SJSA1 (cell line): Measurements from ENCODE around the gene ST14. TPM values are rescaled to one million over a fixed set of nuclear protein-coding genes. Genes with fewer than 3 reads are reported as not detected.

Experiments
- DNase-seq, 2 experiments: peaks; one replicate each; pipeline ENCODE4 v3.0.0-alpha.2; 2015 to 2020; ENCODE audit warnings: low spot score in 2 of 2, low read depth in 1 of 2
- H3K27ac ChIP-seq: fragments of 250-450 bp; sonication (Bioruptor Pico); 2 replicates; pipeline ENCODE4 v1.5.1; 2020; ENCODE audit warnings: mild to moderate bottlenecking, moderate library complexity
- H3K27me3 ChIP-seq: fragments of 250-450 bp; sonication (Bioruptor Pico); replicated peaks from 2 replicates; pipeline ENCODE4 v1.5.1; 2020; ENCODE audit warnings: mild to moderate bottlenecking, moderate library complexity
- H3K36me3 ChIP-seq: fragments of 250-450 bp; sonication (Bioruptor Pico); 2 replicates; pipeline ENCODE4 v1.5.1; 2020; ENCODE audit warnings: mild to moderate bottlenecking
- H3K4me1 ChIP-seq: fragments of 250-450 bp; sonication (Bioruptor Pico); replicated peaks from 2 replicates; pipeline ENCODE4 v1.6.1; 2021; ENCODE audit warnings: mild to moderate bottlenecking
- H3K4me3 ChIP-seq: fragments of 250-450 bp; sonication (Bioruptor Pico); 2 replicates; pipeline ENCODE4 v1.5.1; 2020; ENCODE audit warnings: mild to moderate bottlenecking
- H3K9me3 ChIP-seq: fragments of 250-450 bp; sonication (Bioruptor Pico); replicated peaks from 2 replicates; pipeline ENCODE4 v1.5.1; 2020; ENCODE audit warnings: mild to moderate bottlenecking
- total RNA-seq: library from RNA; depleted of rRNA; stranded (reverse); fragments of >200 nt; shearing (Covaris generic); gene quantifications from 2 replicates; pipeline ENCODE4 v1.2.3, GENCODE V29; 2014

ST14 gene
- total RNA-seq, 1 experiment from 2014 or later, result not detected

- Histone ChIP-seq H3K27me3 (no peaks in the 10 kb centered on the region), H3K4me1 (no peaks in the 10 kb centered on the region), H3K9me3 (no peaks in the 10 kb centered on the region), H3K27ac (no peak overlapping the region), H3K4me3 (no peak overlapping the region), H3K36me3 (peaks cover 2% of the 10 kb centered on the region; the same call in 1 of the 2 replicates)
- no peak for DNase-seq
Observed at GRCh38 chr11:130145311-130145812, 14.2 kb upstream of the ST14 start.

DNA sequence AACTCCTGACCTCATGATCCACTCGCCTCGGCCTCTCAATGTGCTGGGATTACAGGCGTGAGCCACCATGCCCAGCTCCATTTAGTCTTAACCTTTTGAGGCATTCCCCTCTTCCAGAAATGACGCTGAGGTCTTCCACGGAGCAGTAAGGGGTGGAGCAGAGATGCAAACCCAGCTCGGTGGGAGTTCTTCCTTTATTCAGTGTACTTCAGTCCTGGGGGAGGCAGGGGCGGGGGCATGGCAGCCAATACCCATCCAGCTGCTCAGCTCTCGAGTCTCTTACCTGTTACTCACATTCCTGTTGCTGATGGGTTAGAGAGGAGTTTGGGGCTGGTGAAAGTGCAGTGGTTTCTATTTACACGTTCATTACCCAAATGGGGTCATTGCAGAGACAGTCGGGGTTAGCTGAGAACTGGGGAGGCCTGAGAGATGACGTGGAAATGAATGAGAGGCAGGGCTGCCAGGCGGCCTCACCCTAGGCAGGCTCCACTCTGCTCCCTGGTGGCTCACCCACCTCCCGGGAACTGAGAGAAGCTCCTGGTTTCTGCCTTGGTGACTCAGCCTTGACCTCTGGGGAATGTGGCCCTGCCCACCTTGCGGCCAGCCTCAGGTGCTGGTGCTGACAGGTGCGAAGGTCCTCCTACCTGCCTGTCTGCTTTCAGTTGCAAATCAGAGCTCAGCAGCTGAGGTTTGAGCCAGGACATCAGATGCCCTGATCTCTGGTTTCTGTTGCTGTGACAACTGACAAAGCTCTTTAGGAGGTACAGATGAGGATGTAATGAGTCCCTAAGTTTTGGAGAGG is 13.4 kb upstream of the ST14 start:
- Histone ChIP-seq H3K4me1 (no peaks in the 10 kb centered on the region), H3K36me3 (peaks cover 2% of the 10 kb centered on the region; the same call in 1 of the 2 replicates), H3K9me3 (no peaks in the 10 kb centered on the region), H3K4me3 (no peak overlapping the region), H3K27ac (no peak overlapping the region), H3K27me3 (no peaks in the 10 kb centered on the region)
- no peak for DNase-seq

DNA sequence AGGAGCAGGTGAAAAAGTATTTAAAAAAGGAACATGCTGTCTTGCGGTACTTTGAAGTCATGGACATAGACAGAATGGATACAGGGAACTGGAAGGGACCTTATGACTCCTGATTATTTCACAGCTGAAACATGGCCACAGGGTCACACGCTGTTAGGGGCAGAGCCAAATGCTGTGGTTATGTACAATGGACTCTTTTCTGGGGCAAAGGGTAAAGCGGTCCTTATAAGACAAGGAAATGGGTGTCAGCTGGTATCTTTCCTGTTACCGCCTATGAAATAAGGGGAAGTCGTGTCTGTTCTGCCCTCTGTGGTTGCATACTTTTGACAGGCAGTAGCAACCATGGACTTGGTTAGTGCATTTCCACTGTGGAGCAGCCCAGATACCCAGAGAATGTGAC is 12.8 kb upstream of the ST14 start:
- no peaks in the 10 kb centered on the region for H3K4me1 ChIP-seq
- H3K4me3 ChIP-seq, result no peak overlapping the region
- H3K36me3 ChIP-seq, result peaks cover 2% of the 10 kb centered on the region; the same call in 1 of the 2 replicates
- H3K27ac ChIP-seq, result no peak overlapping the region
- H3K9me3 ChIP-seq, result no peaks in the 10 kb centered on the region
- DNase-seq, result no peak
- no peaks in the 10 kb centered on the region for H3K27me3 ChIP-seq

- Histone ChIP-seq H3K4me3 (no peak overlapping the region), H3K9me3 (no peaks in the 10 kb centered on the region), H3K27ac (no peak overlapping the region), H3K36me3 (peaks cover 2% of the 10 kb centered on the region; the same call in 1 of the 2 replicates), H3K27me3 (no peaks in the 10 kb centered on the region), H3K4me1 (no peaks in the 10 kb centered on the region)
- no peak for DNase-seq
Observed at GRCh38 chr11:130148796-130149326, 10.7 kb upstream of the ST14 start.

DNA sequence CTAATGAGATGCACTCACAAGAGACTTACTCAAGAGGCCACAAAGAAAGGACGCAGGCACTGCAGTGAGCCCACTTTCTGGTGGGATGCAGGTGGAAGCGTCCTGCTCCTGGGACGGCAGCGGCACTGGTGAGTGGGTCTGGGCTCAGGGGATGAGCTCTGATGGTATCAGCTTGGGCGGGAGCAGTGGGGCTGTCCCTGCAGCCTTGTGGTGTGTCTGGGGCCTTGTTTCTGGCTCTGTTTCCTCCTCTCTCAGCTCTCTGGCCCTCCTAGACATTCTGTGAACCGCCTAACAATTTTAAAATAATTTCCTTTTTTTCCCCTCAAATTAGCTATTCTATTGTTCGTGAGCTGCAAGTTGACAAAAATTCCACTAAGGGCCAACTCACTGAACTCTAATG is 8.8 kb upstream of the ST14 start:
- no peaks in the 10 kb centered on the region for H3K9me3 ChIP-seq
- H3K27ac ChIP-seq, result no peak overlapping the region
- H3K4me3 ChIP-seq, result no peak overlapping the region
- DNase-seq, result no peak
- H3K36me3 ChIP-seq, result no peaks in the 10 kb centered on the region
- no peaks in the 10 kb centered on the region for H3K27me3 ChIP-seq
- no peaks in the 10 kb centered on the region for H3K4me1 ChIP-seq

DNA sequence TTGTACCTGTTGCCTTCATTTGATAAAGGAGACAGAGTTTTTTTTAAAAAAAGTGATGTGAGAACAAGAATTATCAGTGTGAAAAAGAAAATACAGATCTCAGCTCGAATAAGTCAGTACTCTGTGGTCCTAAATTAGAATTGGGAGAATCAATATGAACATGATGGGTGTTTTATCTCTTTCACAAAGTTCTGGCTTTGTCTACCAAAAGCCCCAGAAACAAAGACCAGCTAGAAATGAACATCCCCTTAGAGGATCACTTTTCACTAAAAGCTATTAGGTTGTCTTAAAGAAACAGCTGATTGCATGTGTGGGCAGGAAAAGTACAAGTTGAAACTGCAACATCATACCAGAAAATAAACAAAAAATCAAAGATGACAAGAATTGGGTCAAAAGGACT is 8.4 kb upstream of the ST14 start:
- Histone ChIP-seq H3K27me3 (no peaks in the 10 kb centered on the region), H3K27ac (no peak overlapping the region), H3K4me1 (no peaks in the 10 kb centered on the region), H3K9me3 (no peaks in the 10 kb centered on the region), H3K36me3 (no peaks in the 10 kb centered on the region), H3K4me3 (no peak overlapping the region)
- no peak for DNase-seq

- Histone ChIP-seq H3K9me3 (no peaks in the 10 kb centered on the region), H3K27me3 (0 out of 2 replicates have a peak, but pooled peaks cover 3% of the 10 kb centered on the region), H3K36me3 (no peaks in the 10 kb centered on the region), H3K4me3 (no peak overlapping the region), H3K4me1 (peaks cover 8% of the 10 kb centered on the region), H3K27ac (no peak overlapping the region)
- DNase-seq, result peak in 1 of 2 experiments; percentile 21
Observed at GRCh38 chr11:130156108-130157022, 3.2 kb upstream of the ST14 start.

DNA sequence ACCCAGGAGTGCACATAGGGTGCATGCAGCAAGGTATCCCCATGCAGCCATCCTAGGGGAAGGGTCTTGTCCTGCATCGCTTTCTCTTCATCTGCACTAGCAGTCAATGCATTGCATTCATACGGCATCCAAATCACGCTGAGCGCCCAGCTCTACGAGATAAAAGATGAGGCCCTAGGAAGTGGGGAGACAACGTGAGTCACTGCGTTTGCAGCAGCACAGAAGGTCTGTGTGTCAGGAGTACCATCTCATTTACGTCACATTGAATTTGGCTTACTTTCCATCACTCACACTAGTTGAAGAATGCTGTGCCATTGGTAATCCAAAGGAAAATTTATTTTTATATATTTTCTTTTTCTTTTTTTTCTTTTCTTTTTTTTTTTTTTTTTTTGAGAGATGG is 2.5 kb upstream of the ST14 start:
- 0 out of 2 replicates have a peak, but pooled peaks cover 3% of the 10 kb centered on the region for H3K27me3 ChIP-seq
- no peak overlapping the region for H3K27ac ChIP-seq
- no peaks in the 10 kb centered on the region for H3K36me3 ChIP-seq
- peaks cover 8% of the 10 kb centered on the region for H3K4me1 ChIP-seq
- DNase-seq, result no peak
- H3K4me3 ChIP-seq, result no peak overlapping the region
- H3K9me3 ChIP-seq, result no peaks in the 10 kb centered on the region

DNA sequence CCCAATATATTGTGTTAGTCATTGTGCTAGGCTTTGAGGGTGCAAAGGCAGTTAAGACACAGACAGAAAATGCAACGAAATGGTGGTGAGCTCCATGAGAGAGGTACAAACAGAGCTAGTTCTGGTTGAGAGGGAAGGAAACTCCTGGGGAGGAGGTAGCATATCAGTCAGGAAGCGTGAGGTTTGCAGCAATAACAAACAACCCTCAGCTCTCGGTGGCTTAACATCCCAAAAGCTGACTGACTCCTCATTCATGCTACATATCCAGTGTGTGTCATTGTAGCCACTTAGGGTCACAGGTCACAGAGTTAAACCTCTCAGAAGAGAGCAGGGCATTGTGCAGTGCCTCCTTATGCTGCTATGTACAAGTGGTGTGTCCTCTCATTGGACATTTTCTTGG is 1.7 kb upstream of the ST14 start:
- no peak for DNase-seq
- H3K36me3 ChIP-seq, result no peaks in the 10 kb centered on the region
- H3K27me3 ChIP-seq, result 0 out of 2 replicates have a peak, but pooled peaks cover 3% of the 10 kb centered on the region
- H3K27ac ChIP-seq, result no peak overlapping the region
- H3K9me3 ChIP-seq, result no peaks in the 10 kb centered on the region
- H3K4me1 ChIP-seq, result peaks cover 8% of the 10 kb centered on the region
- no peak overlapping the region for H3K4me3 ChIP-seq

DNA sequence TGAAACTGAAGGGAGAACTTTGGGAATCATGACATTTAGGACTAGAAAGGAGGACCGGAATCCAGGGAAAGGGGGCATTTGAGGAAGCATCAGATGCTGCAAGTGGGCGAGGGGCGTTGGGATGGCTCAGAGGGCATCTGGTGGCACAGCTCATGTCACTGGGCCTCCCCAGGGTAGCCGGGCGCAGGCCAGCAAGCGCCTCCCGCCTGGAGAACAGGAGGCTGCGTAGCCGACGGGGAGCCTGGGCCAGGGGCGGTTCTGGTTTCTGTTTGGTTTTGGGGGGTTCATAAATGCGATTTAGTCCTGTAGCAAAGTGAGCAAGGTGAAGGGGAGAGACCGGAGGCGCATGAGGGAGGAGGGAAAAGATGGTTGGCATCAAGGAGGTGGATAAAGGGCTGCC is 443 bp upstream of the ST14 start:
- Histone ChIP-seq H3K27ac (no peak overlapping the region), H3K4me3 (no peak overlapping the region), H3K27me3 (0 out of 2 replicates have a peak, but pooled peaks cover 3% of the 10 kb centered on the region), H3K4me1 (peaks cover 8% of the 10 kb centered on the region), H3K36me3 (no peaks in the 10 kb centered on the region), H3K9me3 (no peaks in the 10 kb centered on the region)
- no peak for DNase-seq

DNA sequence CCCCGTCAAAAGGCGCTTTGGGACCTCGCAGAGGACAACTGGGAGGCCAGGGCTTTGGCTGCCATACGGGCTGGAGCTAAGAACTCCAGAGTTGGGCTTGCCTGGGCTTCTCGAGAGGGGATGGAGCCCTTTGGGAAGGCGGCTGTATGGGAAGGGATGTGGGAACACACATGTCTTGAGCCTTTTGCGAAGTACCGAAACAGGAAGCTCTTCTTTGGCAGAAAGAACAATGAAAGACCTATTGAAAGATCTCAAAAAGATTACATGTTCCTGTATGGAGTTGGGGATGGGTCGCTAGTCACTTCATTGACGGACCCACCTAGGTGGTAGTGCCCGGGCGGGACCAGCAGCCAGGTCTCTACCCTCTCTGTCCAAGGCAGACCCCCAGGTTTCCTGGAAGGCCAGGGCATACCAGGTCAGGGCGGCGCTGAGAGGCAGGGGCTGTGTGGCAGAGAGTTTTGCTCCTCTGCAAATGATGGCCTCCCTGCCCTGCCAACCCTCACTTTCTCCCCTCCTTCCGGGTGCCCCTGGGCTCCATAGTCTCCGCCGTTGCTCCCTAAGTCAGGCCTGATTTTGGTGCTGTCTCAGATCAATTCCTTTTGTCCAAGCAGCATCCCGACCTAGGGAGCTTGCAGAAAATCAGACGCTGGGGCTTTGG is 1.0 kb downstream of the ST14 start:
- no peak overlapping the region for H3K4me3 ChIP-seq
- 0 out of 2 replicates have a peak, but pooled peaks cover 3% of the 10 kb centered on the region for H3K27me3 ChIP-seq
- no peak overlapping the region for H3K27ac ChIP-seq
- H3K36me3 ChIP-seq, result no peaks in the 10 kb centered on the region
- no peaks in the 10 kb centered on the region for H3K9me3 ChIP-seq
- DNase-seq, result no peak
- H3K4me1 ChIP-seq, result peaks cover 8% of the 10 kb centered on the region

- Histone ChIP-seq H3K9me3 (no peaks in the 10 kb centered on the region), H3K4me3 (no peak overlapping the region), H3K4me1 (peaks cover 5% of the 10 kb centered on the region), H3K27ac (no peak overlapping the region), H3K27me3 (0 out of 2 replicates have a peak, but pooled peaks cover 3% of the 10 kb centered on the region), H3K36me3 (no peaks in the 10 kb centered on the region)
- no peak for DNase-seq
Observed at GRCh38 chr11:130161441-130162145, 2.0 kb downstream of the ST14 start.

- H3K9me3 ChIP-seq, result no peaks in the 10 kb centered on the region
- no peaks in the 10 kb centered on the region for H3K36me3 ChIP-seq
- H3K27me3 ChIP-seq, result 0 out of 2 replicates have a peak, but pooled peaks cover 3% of the 10 kb centered on the region
- no peak for DNase-seq
- no peaks in the 10 kb centered on the region for H3K4me1 ChIP-seq
- H3K27ac ChIP-seq, result no peak overlapping the region
- no peak overlapping the region for H3K4me3 ChIP-seq
Observed at GRCh38 chr11:130162733-130163132, 3.2 kb downstream of the ST14 start.
